22Rv1 (cell line): Measurements from ENCODE around the gene STS.
"Not testable (repeated sequence)": the region's sequence is repeated elsewhere in the genome, so short reads cannot be mapped to it uniquely, and the experiment has no call there.

Source experiments
- ZFX ChIP-seq: fragments of 450-650 bp; IDR thresholded peaks from 2 replicates; pipeline ENCODE4 v1.6.1; 2017; ENCODE audit warnings: antibody characterized with exemption, borderline replicate concordance
- TF ChIP-seq, protein P1 (sequence below): fragments of 450-650 bp; IDR thresholded peaks from 2 replicates; pipeline ENCODE4 v1.5.1; 2017; ENCODE audit warnings: mild to moderate bottlenecking

DNA sequence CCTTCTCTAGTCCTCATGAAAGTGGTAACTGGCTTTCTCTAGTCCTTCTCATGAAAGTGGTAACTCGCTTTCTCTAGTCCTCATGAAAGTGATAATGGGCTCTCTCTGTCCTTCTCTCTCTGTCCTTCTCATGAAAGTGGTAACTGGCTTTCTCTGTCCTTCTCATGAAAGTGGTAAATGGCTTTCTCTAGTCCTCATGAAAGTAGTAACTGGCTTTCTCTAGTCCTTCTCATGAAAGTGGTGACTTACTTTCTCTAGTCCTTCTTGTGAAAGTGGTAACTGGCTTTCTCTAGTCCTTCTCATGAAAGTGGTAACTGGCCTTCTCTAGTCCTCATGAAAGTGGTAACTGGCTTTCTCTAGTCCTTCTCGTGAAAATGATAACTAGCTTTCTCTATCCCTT is 31.3 kb downstream of the STS start:
- TF ChIP-seq, protein P1, sequence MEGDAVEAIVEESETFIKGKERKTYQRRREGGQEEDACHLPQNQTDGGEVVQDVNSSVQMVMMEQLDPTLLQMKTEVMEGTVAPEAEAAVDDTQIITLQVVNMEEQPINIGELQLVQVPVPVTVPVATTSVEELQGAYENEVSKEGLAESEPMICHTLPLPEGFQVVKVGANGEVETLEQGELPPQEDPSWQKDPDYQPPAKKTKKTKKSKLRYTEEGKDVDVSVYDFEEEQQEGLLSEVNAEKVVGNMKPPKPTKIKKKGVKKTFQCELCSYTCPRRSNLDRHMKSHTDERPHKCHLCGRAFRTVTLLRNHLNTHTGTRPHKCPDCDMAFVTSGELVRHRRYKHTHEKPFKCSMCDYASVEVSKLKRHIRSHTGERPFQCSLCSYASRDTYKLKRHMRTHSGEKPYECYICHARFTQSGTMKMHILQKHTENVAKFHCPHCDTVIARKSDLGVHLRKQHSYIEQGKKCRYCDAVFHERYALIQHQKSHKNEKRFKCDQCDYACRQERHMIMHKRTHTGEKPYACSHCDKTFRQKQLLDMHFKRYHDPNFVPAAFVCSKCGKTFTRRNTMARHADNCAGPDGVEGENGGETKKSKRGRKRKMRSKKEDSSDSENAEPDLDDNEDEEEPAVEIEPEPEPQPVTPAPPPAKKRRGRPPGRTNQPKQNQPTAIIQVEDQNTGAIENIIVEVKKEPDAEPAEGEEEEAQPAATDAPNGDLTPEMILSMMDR, result not testable (repeated sequence)
- not testable (repeated sequence) for TF ChIP-seq ZFX
